ENCODE data around the gene C5orf47. TPM values are rescaled to one million over a fixed set of nuclear protein-coding genes. Genes with fewer than 3 reads are reported as not detected.

The C5orf47 gene
- total RNA-seq, 1 donor: not detected

GRCh38 chr5:173946323-173946722 is 42.6 kb upstream of the C5orf47 start:
- H3K4me3 ChIP-seq (ENCODE audit: low read depth, low read length): no peak overlapping the region
- no peak for DNase-seq (ENCODE audit: low read depth)
- TF ChIP-seq CTCF (IDR thresholded peaks at IDR 0.05; ENCODE audit: insufficient read depth, low read length): no peak

- no peak for TF ChIP-seq CTCF (IDR thresholded peaks at IDR 0.05; ENCODE audit: insufficient read depth, low read length)
- H3K4me3 ChIP-seq (ENCODE audit: low read depth, low read length): no peak overlapping the region
- no peak for DNase-seq (ENCODE audit: low read depth)
Measured at GRCh38 chr5:173950829-173951228, 38.1 kb upstream of the C5orf47 start.

GRCh38 chr5:173953528-173954090 is 35.4 kb upstream of the C5orf47 start:
- H3K4me3 ChIP-seq (ENCODE audit: low read depth, low read length): no peak overlapping the region
- DNase-seq (ENCODE audit: low read depth): no peak
- TF ChIP-seq CTCF (IDR thresholded peaks at IDR 0.05; ENCODE audit: insufficient read depth, low read length): no peak

- no peak overlapping the region for H3K4me3 ChIP-seq (ENCODE audit: low read depth, low read length)
- TF ChIP-seq CTCF (IDR thresholded peaks at IDR 0.05; ENCODE audit: insufficient read depth, low read length): no peak
- peak; percentile 13 for DNase-seq (ENCODE audit: low read depth)
Measured at GRCh38 chr5:173954671-173955521, 34.1 kb upstream of the C5orf47 start.

- no peak for DNase-seq (ENCODE audit: low read depth)
- no peak for TF ChIP-seq CTCF (IDR thresholded peaks at IDR 0.05; ENCODE audit: insufficient read depth, low read length)
- no peak overlapping the region for H3K4me3 ChIP-seq (ENCODE audit: low read depth, low read length)
Measured at GRCh38 chr5:173960986-173961385, 28.0 kb upstream of the C5orf47 start.

- no peak overlapping the region for H3K4me3 ChIP-seq (ENCODE audit: low read depth, low read length)
- DNase-seq (ENCODE audit: low read depth): no peak
- no peak for TF ChIP-seq CTCF (IDR thresholded peaks at IDR 0.05; ENCODE audit: insufficient read depth, low read length)
Measured at GRCh38 chr5:173961418-173961817, 27.6 kb upstream of the C5orf47 start.

All from fibroblast of the aortic adventitia (primary cell).